Endothelial cell (in vitro differentiated cells): ENCODE results near the gene SLC12A8. TPM values are rescaled to one million over a fixed set of nuclear protein-coding genes. Genes with fewer than 3 reads are reported as not detected.

Experiments used
- DNase-seq: peaks from one replicate; pipeline ENCODE4 v3.0.0; 2021; ENCODE audit warnings: low spot score
- H3K27ac Mint-ChIP-seq: one replicate; pipeline ENCODE4 v1.8.0; 2021; ENCODE audit warnings: mixed read lengths, inconsistent platforms; ENCODE audit not compliant: unreplicated experiment
- H3K27me3 Mint-ChIP-seq: one replicate; pipeline ENCODE4 v1.8.0; 2021; ENCODE audit warnings: mild to moderate bottlenecking, moderate library complexity, mixed read lengths, inconsistent platforms; ENCODE audit not compliant: unreplicated experiment
- H3K36me3 Mint-ChIP-seq: one replicate; pipeline ENCODE4 v1.8.0; 2021; ENCODE audit warnings: mild to moderate bottlenecking, low read depth, mixed read lengths, inconsistent platforms; ENCODE audit not compliant: unreplicated experiment
- H3K4me1 Mint-ChIP-seq: one replicate; pipeline ENCODE4 v1.8.0; 2021; ENCODE audit warnings: mild to moderate bottlenecking, mixed read lengths, inconsistent platforms; ENCODE audit not compliant: unreplicated experiment
- H3K4me3 Mint-ChIP-seq: one replicate; pipeline ENCODE4 v1.8.0; 2021; ENCODE audit warnings: mild to moderate bottlenecking, mixed read lengths, inconsistent platforms; ENCODE audit not compliant: unreplicated experiment
- H3K9me3 Mint-ChIP-seq: one replicate; pipeline ENCODE4 v1.8.0; 2021; ENCODE audit warnings: mixed read lengths, inconsistent platforms; ENCODE audit not compliant: unreplicated experiment
- CTCF ChIP-seq: fragments of 200-600 bp; sonication (generic); IDR thresholded peaks from one replicate; pipeline ENCODE4 v1.5.0; 2021; ENCODE audit warnings: antibody characterized with exemption; ENCODE audit not compliant: unreplicated experiment
- total RNA-seq: library from RNA; stranded (reverse); fragmentation: NEBNext Ultra II Directional; extraction: Animal tissue kit (Norgen Biotek cat#: 25700); gene quantifications from one replicate; pipeline ENCODE4 v1.2.1, GENCODE V29; 2021; ENCODE audit not compliant: unreplicated experiment

The SLC12A8 gene
- total RNA-seq, 1 donor from 2014 or later: 0.54 TPM

- Mint-ChIP-seq H3K27me3 (peaks cover 2% of the 10 kb centered on the region), H3K4me3 (no peak overlapping the region), H3K36me3 (no peaks in the 10 kb centered on the region), H3K4me1 (peaks cover 4% of the 10 kb centered on the region), H3K27ac (no peak overlapping the region), H3K9me3 (no peaks in the 10 kb centered on the region)
- DNase-seq: no peak
- TF ChIP-seq CTCF: no peak
Observed at GRCh38 chr3:125156456-125156855, 56.1 kb downstream of the SLC12A8 start.

- H3K27ac Mint-ChIP-seq: no peak overlapping the region
- H3K9me3 Mint-ChIP-seq: no peaks in the 10 kb centered on the region
- H3K4me1 Mint-ChIP-seq: peaks cover 4% of the 10 kb centered on the region
- DNase-seq: no peak
- no peak overlapping the region for H3K4me3 Mint-ChIP-seq
- TF ChIP-seq CTCF: no peak
- no peaks in the 10 kb centered on the region for H3K27me3 Mint-ChIP-seq
- H3K36me3 Mint-ChIP-seq: no peaks in the 10 kb centered on the region
Observed at GRCh38 chr3:125154800-125155269, 57.7 kb downstream of the SLC12A8 start.

- Mint-ChIP-seq H3K36me3 (no peaks in the 10 kb centered on the region), H3K27ac (no peak overlapping the region), H3K4me1 (peaks cover 4% of the 10 kb centered on the region), H3K4me3 (no peak overlapping the region), H3K9me3 (no peaks in the 10 kb centered on the region), H3K27me3 (no peaks in the 10 kb centered on the region)
- no peak for TF ChIP-seq CTCF
- DNase-seq: no peak
Observed at GRCh38 chr3:125154110-125154509, 58.4 kb downstream of the SLC12A8 start.

- Mint-ChIP-seq H3K36me3 (no peaks in the 10 kb centered on the region), H3K27me3 (no peaks in the 10 kb centered on the region), H3K9me3 (no peaks in the 10 kb centered on the region), H3K4me3 (no peak overlapping the region), H3K4me1 (peaks cover 4% of the 10 kb centered on the region), H3K27ac (no peak overlapping the region)
- TF ChIP-seq CTCF: no peak
- DNase-seq: no peak
Observed at GRCh38 chr3:125152951-125153350, 59.6 kb downstream of the SLC12A8 start.

- H3K9me3 Mint-ChIP-seq: no peaks in the 10 kb centered on the region
- H3K27ac Mint-ChIP-seq: no peak overlapping the region
- no peak overlapping the region for H3K4me3 Mint-ChIP-seq
- H3K4me1 Mint-ChIP-seq: peaks cover 5% of the 10 kb centered on the region
- H3K27me3 Mint-ChIP-seq: no peaks in the 10 kb centered on the region
- no peaks in the 10 kb centered on the region for H3K36me3 Mint-ChIP-seq
- no peak for TF ChIP-seq CTCF
- DNase-seq: no peak
Observed at GRCh38 chr3:125151916-125152315, 60.6 kb downstream of the SLC12A8 start.
